Measurements from ENCODE around the gene ZBTB16.

Gene ZBTB16

DNA sequence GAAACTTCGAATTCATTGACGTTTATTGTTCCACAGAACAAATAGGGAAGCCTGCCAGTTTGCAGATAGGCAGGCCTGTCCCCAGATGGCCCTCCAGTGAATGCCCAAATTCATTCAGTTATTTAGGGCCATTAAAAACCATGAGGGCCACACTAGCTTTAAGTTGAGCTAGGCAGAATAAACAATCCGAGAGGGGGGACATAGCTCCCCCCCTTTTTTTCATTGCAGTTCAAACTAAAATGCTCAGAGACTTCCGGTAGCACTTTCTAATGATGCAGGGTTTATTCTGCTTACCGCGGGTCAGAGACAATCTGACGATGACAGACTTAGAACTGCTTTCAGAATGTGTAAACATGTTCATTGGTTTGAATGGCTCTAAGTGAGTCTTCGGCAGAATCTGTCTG lies 72.0 kb downstream of the ZBTB16 start:
- no peak for DNase-seq (ENCODE audit: low spot score)

- no peak for DNase-seq (ENCODE audit: low spot score)
Measured at GRCh38 chr11:114132417-114132816, 72.9 kb downstream of the ZBTB16 start.

DNA sequence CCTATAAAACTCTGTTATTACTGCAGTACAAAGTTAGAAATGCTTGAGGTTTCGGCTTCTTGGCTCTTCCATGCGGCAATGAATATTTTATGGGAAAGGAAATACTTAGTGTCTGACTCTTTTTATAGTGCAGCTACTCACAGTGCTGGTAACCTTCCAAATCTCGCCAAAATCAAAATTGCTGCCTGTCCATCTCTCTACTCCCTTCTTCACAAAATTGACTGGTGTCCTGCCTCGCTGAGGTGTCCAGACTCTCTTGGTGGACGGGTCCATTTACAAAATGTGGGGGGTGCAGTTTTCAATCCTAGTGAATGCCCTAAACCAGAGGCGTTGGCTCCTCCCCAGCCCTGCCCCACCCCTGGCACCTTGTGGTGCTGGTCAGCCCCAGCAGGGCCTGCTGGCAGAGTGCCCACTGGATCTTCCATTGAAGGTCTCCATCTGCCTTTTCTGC lies 73.5 kb downstream of the ZBTB16 start:
- no peak for DNase-seq (ENCODE audit: low spot score)

GRCh38 chr11:114133548-114134329 lies 74.2 kb downstream of the ZBTB16 start:
- no peak for DNase-seq (ENCODE audit: low spot score)

DNA sequence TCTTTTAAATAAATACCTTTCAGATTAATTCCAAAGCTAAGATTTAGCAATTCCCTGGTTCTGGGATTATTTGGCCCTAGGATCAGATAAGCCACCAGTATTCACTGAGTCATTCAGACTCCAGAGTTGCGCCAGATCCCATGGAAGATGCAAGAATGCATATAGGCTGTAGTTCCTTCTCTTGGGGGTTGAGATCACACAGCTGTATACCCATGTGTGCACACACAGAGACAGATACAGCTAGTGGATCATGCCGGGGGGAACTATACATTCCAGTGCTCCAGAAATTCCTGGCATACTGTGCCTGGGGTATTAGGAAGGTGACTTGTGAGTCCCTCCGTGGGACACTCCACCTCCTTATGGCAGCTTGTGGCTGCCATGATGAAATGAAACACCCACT lies 75.4 kb downstream of the ZBTB16 start:
- DNase-seq (ENCODE audit: low spot score) = no peak

GRCh38 chr11:114135737-114136151 lies 76.2 kb downstream of the ZBTB16 start:
- DNase-seq (ENCODE audit: low spot score) = peak; percentile 32

GRCh38 chr11:114136686-114137640 lies 77.5 kb downstream of the ZBTB16 start:
- no peak for DNase-seq (ENCODE audit: low spot score)

DNA sequence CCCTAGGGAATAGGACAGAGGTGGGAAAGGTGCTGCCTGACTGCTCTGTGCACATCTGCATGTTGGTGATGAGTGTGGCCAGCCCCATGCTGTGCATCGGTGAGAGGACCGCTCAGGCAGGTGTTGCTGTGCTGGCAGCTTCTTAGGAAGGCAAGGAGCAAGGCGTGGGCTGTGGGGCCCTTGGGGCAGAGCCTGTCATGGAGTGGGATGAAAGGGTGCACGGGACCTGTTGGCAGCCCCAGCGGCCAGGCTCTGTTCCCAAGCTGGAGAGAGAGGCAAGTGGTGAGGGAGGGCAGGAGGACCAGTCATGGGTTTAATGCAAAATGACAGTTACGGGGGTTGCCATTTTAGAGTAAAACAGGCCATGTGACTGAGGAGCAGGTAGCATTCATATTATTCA lies 78.3 kb downstream of the ZBTB16 start:
- no peak for DNase-seq (ENCODE audit: low spot score)

GRCh38 chr11:114138411-114138810 lies 78.9 kb downstream of the ZBTB16 start:
- DNase-seq (ENCODE audit: low spot score) = no peak

- DNase-seq (ENCODE audit: low spot score) = no peak
Measured at GRCh38 chr11:114140826-114141225, 81.3 kb downstream of the ZBTB16 start.

DNA sequence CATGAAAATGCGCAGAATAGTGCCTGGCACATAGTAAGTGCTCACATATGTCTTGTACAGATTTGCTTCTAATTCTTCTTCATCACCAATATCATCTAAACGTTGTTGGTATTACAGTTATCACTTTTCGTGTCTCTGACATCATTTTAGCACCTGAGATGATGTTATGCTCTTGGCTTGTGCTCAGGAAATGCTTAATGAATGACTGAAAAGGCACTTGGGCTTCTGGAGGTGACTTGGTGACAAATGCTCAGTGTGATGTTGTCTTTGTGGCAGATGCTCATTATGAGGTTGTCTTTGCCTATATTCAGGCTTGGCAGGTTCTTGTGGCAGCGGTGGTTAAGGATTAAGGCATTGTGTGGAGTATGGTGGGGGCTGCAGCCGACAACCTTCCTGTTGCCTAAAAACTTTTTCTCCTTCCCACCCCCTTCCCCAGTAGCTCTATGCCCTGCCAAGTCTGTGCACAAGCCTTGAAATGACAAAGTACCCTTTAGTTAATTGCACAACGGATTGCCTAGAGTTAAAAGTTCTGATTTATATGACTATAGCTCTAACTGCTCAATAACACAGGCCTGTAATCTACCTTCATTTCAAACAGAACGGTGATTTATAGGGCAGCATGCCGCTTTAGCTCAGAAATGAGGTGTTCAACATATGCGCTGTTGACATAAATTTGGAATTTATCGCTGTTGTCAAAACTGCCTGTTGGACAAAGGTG lies 82.5 kb downstream of the ZBTB16 start:
- DNase-seq (ENCODE audit: low spot score) = no peak

DNA sequence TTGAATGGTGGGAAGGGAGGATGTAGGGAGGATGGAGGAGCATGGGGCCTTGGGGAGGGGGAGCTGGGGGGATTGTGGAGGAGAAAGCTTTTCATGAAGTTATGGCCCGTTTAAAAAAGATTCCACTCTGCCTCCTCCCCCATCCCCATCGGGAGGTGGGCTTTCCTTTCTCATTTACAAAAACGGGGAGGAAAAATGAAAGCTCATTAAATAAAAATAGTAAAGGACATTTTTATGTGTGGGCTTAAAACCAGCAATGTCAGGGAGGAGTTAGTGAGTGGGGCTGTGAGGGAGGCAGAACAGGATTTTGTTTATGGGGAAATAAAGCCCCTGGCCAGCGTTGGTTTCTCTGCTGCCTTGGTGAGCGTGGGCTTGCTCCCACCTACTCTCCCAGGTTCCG lies 83.2 kb downstream of the ZBTB16 start:
- no peak for DNase-seq (ENCODE audit: low spot score)

GRCh38 chr11:114145166-114145775 lies 85.8 kb downstream of the ZBTB16 start:
- no peak for DNase-seq (ENCODE audit: low spot score)

- DNase-seq (ENCODE audit: low spot score) = no peak
Measured at GRCh38 chr11:114147375-114148012, 88.0 kb downstream of the ZBTB16 start.

DNA sequence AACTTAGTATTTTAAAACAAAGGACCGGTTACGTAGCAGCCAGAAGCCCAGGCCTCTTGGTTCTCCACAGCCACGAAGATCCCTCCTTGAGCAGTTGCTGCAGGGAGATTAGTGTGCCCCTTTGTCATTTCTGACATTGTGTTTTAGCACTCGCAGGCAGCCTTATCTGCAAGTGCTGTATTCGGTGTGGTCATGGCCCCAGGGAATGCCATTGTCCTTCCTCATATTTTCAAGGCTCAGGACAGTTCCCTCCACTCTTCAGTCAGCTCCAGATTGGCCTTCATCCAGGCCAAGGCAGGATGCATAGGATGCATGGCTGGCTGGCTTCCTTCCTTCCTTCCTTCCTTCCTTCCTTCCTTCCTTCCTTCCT lies 88.5 kb downstream of the ZBTB16 start:
- no peak for DNase-seq (ENCODE audit: low spot score)

DNA sequence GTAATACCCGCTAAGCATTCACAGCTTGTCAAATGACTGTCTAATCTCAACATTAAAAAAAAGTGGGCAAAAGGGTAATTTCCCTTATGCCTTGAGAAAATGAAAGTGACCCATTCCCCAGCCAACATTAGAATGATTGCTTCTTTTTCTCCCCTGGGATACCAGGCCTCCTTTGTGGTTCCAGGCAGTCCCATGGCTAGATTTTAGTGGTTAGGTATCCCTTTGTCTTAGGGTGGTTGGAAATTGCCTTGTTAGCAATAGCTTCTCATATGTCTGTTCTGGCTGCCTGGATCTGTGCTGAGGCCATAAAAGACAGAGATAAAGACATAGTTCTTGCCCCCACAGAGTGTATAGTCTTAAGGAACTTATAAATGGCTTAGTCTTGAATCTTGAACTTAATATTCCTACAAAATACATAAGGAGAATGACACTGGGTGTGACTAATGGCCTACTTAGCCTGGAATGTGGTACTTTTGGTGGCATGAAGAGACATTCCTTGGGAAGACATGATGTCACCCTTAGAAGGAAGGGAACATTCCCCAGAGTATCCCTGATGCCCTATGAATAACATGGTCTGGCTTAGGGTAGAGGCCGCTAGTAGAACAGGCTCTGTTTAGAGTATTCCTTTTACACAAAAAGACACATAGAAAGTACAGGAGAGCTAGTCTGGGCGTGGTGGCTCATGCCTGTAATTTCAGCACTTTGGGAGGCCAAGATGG lies 90.3 kb downstream of the ZBTB16 start:
- no peak for DNase-seq (ENCODE audit: low spot score)

GRCh38 chr11:114150671-114151070 lies 91.2 kb downstream of the ZBTB16 start:
- no peak for DNase-seq (ENCODE audit: low spot score)

DNA sequence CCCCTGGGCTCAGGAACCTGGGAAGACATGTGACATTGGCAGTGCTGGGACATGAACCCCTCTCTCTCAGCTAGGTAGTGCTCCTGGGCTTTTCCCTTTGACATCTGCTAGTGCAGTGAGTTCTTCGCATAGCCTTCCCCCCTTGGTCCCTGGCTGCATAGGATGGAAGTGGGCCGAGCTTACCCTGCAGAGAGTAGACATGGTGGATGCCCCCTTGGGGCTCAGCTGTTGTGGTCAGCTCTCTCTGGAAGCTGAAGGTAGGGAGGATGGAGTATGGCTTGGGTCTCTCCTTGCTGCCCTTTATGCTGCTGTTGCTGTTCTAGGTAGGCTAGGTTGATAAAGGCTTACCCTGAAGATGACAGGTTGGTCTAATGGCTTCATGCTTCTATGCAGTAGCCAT lies 92.1 kb downstream of the ZBTB16 start:
- no peak for DNase-seq (ENCODE audit: low spot score)

DNA sequence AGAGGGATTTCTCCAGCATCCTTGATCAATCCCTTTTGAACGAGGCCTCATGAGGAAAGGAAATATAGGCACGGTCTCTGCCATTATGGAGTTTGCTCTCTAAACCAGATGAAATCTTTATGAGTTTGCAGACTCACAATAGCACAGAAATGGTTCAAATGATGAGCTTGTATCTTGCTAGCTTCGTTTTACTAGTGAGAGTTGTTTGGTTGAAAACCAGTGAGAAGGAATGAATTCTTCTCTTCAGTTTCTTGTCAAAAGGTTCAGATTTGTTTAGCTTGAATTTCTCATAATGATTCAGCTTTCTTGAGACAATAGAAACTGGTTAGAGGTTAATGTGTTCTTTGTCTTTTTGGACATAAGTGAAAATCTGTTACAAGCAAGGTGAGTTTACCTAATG lies 92.7 kb downstream of the ZBTB16 start:
- DNase-seq (ENCODE audit: low spot score) = no peak

GRCh38 chr11:114152785-114153184 lies 93.3 kb downstream of the ZBTB16 start:
- no peak for DNase-seq (ENCODE audit: low spot score)

DNA sequence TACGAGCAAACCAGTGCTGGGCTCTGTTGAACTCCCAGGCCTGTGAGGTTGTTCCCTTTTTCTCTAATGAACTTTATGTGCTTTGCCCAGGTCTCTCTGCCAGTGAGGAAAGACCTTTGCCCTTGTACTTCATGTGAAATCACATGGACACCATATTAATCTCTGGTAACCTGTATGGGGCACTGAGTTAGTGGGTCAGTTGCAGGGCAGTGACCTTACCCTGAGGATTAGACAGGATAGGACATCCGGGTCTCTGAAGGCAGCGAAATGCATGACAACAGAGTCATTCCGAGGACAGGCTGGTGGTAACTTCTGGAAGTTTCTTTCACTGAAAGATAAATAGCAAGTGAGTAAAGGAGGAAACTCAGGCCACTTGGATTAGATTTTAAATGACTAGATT lies 93.7 kb downstream of the ZBTB16 start:
- no peak for DNase-seq (ENCODE audit: low spot score)
